ENCODE results near the gene INVS. TPM values are rescaled to one million over a fixed set of nuclear protein-coding genes. Genes with fewer than 3 reads are reported as not detected.

Gene INVS, protein sequence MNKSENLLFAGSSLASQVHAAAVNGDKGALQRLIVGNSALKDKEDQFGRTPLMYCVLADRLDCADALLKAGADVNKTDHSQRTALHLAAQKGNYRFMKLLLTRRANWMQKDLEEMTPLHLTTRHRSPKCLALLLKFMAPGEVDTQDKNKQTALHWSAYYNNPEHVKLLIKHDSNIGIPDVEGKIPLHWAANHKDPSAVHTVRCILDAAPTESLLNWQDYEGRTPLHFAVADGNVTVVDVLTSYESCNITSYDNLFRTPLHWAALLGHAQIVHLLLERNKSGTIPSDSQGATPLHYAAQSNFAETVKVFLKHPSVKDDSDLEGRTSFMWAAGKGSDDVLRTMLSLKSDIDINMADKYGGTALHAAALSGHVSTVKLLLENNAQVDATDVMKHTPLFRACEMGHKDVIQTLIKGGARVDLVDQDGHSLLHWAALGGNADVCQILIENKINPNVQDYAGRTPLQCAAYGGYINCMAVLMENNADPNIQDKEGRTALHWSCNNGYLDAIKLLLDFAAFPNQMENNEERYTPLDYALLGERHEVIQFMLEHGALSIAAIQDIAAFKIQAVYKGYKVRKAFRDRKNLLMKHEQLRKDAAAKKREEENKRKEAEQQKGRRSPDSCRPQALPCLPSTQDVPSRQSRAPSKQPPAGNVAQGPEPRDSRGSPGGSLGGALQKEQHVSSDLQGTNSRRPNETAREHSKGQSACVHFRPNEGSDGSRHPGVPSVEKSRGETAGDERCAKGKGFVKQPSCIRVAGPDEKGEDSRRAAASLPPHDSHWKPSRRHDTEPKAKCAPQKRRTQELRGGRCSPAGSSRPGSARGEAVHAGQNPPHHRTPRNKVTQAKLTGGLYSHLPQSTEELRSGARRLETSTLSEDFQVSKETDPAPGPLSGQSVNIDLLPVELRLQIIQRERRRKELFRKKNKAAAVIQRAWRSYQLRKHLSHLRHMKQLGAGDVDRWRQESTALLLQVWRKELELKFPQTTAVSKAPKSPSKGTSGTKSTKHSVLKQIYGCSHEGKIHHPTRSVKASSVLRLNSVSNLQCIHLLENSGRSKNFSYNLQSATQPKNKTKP
- total RNA-seq = 27.6 and 36.5 TPM in 2 replicates

DNA sequence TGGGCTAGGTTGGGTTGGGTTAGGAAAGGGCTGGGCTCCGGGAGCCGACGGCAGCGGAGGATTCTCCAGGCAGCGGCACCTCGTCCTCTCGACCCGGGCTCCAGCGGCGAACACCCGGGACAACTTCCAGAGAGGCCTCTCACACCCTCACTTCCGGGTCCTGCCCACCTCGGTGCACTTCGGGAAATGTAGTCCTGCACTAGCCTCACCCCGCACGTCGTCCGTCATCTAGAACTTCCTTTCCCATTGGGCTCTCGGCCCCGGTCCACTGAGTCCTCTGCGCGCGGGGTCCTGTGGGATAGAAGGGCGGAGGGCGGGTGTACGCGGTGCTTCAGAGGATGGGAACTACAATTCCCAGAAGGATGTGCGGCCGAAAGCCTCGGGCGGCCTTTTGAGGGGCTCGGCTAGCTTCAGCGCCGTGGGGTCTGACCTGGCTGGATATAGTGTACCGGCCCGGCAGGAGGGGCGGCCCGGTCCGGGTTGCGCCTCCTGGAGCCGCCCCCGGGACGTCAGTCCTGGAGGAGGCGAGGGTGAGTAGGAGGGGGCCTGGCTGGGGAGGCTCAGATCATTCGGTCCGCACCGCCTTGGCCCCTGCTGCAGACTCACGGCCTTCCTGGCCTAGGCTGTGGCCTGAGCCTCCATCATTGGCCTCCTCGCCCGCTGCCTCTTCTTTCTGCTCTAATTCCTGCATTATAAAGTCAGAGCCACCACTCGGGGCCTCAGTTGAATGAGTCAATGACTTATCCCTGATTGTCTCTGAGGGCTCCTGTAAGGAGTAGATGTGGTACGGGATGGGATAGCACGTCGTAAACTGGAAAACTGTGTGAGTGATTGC, at the start of gene INVS, which contains the start of gene ERP44:
TSS of gene INVS (plus strand) at position 357 of the 835 bp plus-strand sequence. CDS start 5,279 bp downstream, outside the sequence.
TSS of gene ERP44 (minus strand) at position 114 of the 835 bp plus-strand sequence. CDS start 160 bp downstream, outside the sequence.

Small RNAs within 50 kb of the gene (small RNA-seq; reads per million reads assigned to genes)
- not detected for gene RN7SL75P (ENCODE audit: low replicate concordance)

Other genes with a start within 250 kb of the INVS start
- gene STX17, start 192.6 kb upstream of the INVS start, total RNA-seq = 16.6 and 19.9 TPM in 2 replicates
- 14.0 and 25.8 TPM in 2 replicates for gene ERP44, start 243 bp upstream of the INVS start, total RNA-seq

All from placental pericyte (primary cell).